Measurements from ENCODE around the gene TMEM200A. TPM values are rescaled to one million over a fixed set of nuclear protein-coding genes. Genes with fewer than 3 reads are reported as not detected.

Gene TMEM200A
- total and polyA plus RNA-seq, 2 of the 8 experiments (the other 6 are each of a cell fraction or from before 2014, with no cell fraction given): 6.2 to 13.9 TPM

DNA sequence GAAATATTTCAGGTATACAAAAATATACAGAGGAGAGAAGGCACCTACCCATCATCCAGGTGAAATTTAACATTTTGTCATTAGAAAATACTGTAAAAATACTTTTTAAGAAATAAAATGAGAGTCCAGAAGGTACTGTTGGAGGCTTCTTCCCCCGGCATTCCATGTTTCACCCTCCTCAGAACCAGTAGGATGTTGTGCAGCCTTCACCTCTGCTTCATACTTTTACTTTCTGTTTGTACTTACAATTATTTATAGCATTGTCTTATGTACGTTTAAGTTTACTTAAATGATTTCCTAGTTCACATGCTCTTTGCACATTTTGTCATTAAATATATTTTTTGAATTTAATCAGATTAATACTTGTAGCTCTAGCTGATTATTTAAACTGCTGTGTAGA is 30.9 kb downstream of the TMEM200A start:
- Histone ChIP-seq H3K4me2 (ENCODE audit: insufficient read depth in 1 of 2, low read depth in 2 of 2, low read length in 2 of 2) (no peak overlapping the region), H3K4me1 (replicated peaks in 1 of 4; ENCODE audit: control insufficient read depth in 3 of 4, insufficient read depth in 4 of 4, low read length in 3 of 4) (no peaks in the 10 kb centered on the region), H3K9me3 (ENCODE audit: insufficient read depth in 2 of 2, low read depth in 1 of 2, low read length in 1 of 2) (no peaks in the 10 kb centered on the region), H3K4ac (replicated peaks; ENCODE audit: insufficient read length, low read depth, low read length) (no peak overlapping the region), H2AK5ac (ENCODE audit: low read depth, low read length) (no peak overlapping the region), H3K79me2 (ENCODE audit: control insufficient read depth in 1 of 2, insufficient read depth in 2 of 2, low read length in 2 of 2) (no peaks in the 10 kb centered on the region; a peak in 1 of 4 replicates), H4K91ac (replicated peaks; ENCODE audit: insufficient read length, low read length) (no peak overlapping the region), H3K14ac (ENCODE audit: insufficient read length) (no peak overlapping the region), H3K23ac (ENCODE audit: insufficient read length) (no peak overlapping the region), H3K27ac (ENCODE audit: low read depth, low read length) (no peak overlapping the region), H4K8ac (ENCODE audit: extremely low read depth, insufficient read depth, low read length) (no peak overlapping the region), H3K9ac (replicated peaks in 1 of 4; ENCODE audit: extremely low read depth in 1 of 4, low read depth in 3 of 4, low read length in 3 of 4) (no peak overlapping the region), H2BK120ac (replicated peaks; ENCODE audit: low read depth, low read length) (no peak overlapping the region), H3K36me3 (ENCODE audit: control insufficient read depth in 2 of 4, insufficient read depth in 4 of 4, low read length in 3 of 4) (no peaks in the 10 kb centered on the region; a peak in 1 of 8 replicates), H4K5ac (ENCODE audit: insufficient read length, low read depth, low read length) (no peak overlapping the region), H4K20me1 (replicated peaks in 1 of 2; ENCODE audit: control insufficient read depth in 1 of 2, insufficient read depth in 2 of 2, low read length in 2 of 2) (peaks cover 0 to 2% of the 10 kb centered on the region in 2 experiments), H3K4me3 (ENCODE audit: extremely low read depth in 1 of 4, insufficient read depth in 2 of 4, low read depth in 3 of 4, low read length in 4 of 4) (no peak overlapping the region), H3K79me1 (ENCODE audit: low read depth, low read length) (no peaks in the 10 kb centered on the region), H3K27me3 (replicated peaks in 1 of 4; ENCODE audit: control insufficient read depth in 3 of 4, extremely low read depth in 1 of 4, insufficient read depth in 3 of 4, low read length in 3 of 4) (no peaks in the 10 kb centered on the region), H2BK15ac (ENCODE audit: low read length) (no peak overlapping the region), H2AFZ (ENCODE audit: low read length) (no peak overlapping the region), H3K23me2 (ENCODE audit: low read depth, low read length) (no peaks in the 10 kb centered on the region), H2BK5ac (ENCODE audit: low read depth, low read length) (no peak overlapping the region), H3K56ac (replicated peaks; ENCODE audit: insufficient read length, low read depth, low read length) (no peak overlapping the region), H3K18ac (ENCODE audit: extremely low read depth, low read length) (no peak overlapping the region), H2BK20ac (ENCODE audit: low read length) (no peak overlapping the region), H2BK12ac (ENCODE audit: low read depth, low read length) (no peak overlapping the region)
- ChIA-PET POLR2A (ENCODE audit: partially characterized antibody) (no interaction called here), CTCF (ENCODE audit: partially characterized antibody) (no interaction called here)
- 92% methylated on average over 2 of the region's 2 CpGs; no CpG with 5 or more reads in 1 of the 2 experiments for WGBS, 2 experiments (ENCODE audit: extremely low coverage in 1 of 2, insufficient coverage in 1 of 2, insufficient read length in 1 of 2, insufficient replicate concordance in 2 of 2, low coverage in 1 of 2, low lambda C conversion rate in 2 of 2, missing lambda C conversion rate in 1 of 2)
- no peak for FAIRE-seq
- DNase-seq (ENCODE audit: low read depth in 1 of 2, low spot score in 2 of 2): no peak
- TF ChIP-seq CBX8 (IDR thresholded peaks at IDR 0.05; ENCODE audit: borderline replicate concordance, low read depth, low read length) (no peak), FOSL1 (IDR thresholded peaks at IDR 0.05; ENCODE audit: insufficient read depth, low read depth, low read length) (no peak), SUZ12 (IDR thresholded peaks at IDR 0.05; ENCODE audit: low read length) (no peak), ZNF274 (IDR thresholded peaks at IDR 0.05; ENCODE audit: borderline replicate concordance, extremely low read depth, low read length) (no peak), JUN (IDR thresholded peaks at IDR 0.05; ENCODE audit: low read depth, low read length) (no peak), RAD21 (IDR thresholded peaks at IDR 0.05 in 1 of 2, conservative IDR thresholded peaks at IDR 0.05 in 1 of 2; ENCODE audit: low read depth in 2 of 2, low read length in 2 of 2) (no peak), SAP30 (IDR thresholded peaks at IDR 0.05; ENCODE audit: insufficient read depth, insufficient replicate concordance, low read length) (no peak), POLR2A (IDR thresholded peaks at IDR 0.05; ENCODE audit: control extremely low read depth in 1 of 2, low read depth in 2 of 2, low read length in 2 of 2) (no peak), GABPA (IDR thresholded peaks at IDR 0.05; ENCODE audit: borderline replicate concordance, insufficient read depth, low read length) (no peak), NRF1 (IDR thresholded peaks at IDR 0.05; ENCODE audit: low read depth, low read length) (no peak)
- TF ChIP-seq, protein P1, sequence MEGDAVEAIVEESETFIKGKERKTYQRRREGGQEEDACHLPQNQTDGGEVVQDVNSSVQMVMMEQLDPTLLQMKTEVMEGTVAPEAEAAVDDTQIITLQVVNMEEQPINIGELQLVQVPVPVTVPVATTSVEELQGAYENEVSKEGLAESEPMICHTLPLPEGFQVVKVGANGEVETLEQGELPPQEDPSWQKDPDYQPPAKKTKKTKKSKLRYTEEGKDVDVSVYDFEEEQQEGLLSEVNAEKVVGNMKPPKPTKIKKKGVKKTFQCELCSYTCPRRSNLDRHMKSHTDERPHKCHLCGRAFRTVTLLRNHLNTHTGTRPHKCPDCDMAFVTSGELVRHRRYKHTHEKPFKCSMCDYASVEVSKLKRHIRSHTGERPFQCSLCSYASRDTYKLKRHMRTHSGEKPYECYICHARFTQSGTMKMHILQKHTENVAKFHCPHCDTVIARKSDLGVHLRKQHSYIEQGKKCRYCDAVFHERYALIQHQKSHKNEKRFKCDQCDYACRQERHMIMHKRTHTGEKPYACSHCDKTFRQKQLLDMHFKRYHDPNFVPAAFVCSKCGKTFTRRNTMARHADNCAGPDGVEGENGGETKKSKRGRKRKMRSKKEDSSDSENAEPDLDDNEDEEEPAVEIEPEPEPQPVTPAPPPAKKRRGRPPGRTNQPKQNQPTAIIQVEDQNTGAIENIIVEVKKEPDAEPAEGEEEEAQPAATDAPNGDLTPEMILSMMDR (IDR thresholded peaks at IDR 0.05; ENCODE audit: control extremely low read depth in 1 of 3, insufficient read depth in 1 of 3, low read depth in 1 of 3, low read length in 3 of 3): no peak
